Mammary epithelial cell (primary cell): ENCODE results near the gene ENOX1.

Experiments
- CTCF ChIP-seq, 2 donors: IDR thresholded peaks in 1 of 2; conservative IDR thresholded peaks in 1 of 2; 2 replicates each; pipeline ENCODE4 v1.5.1; 2011 to 2012; ENCODE audit warnings: inconsistent platforms in 2 of 2, low read length in 2 of 2, mild to moderate bottlenecking in 2 of 2, control low read depth in 1 of 2, low read depth in 1 of 2; ENCODE audit not compliant: insufficient read depth in 1 of 2; ENCODE audit errors: extremely low read depth in 1 of 2
- EZH2 ChIP-seq: IDR thresholded peaks from 2 replicates; pipeline ENCODE4 v1.6.1; 2012; ENCODE audit warnings: low read length, inconsistent platforms, borderline replicate concordance

- TF ChIP-seq CTCF (conservative IDR thresholded peaks at IDR 0.05 in 1 of 2, IDR thresholded peaks at IDR 0.05 in 1 of 2; ENCODE audit: extremely low read depth in 1 of 2, insufficient read depth in 1 of 2, low read depth in 1 of 2, low read length in 2 of 2), result no peak
- TF ChIP-seq EZH2, result no peak
Measured at GRCh38 chr13:43830497-43830881, 43.7 kb upstream of the ENOX1 start.
